Liver (tissue), 9 donors: ENCODE measurements around the gene GNG7. TPM values are rescaled to one million over a fixed set of nuclear protein-coding genes. Genes with fewer than 3 reads are reported as not detected.
"Not testable (repeated sequence)": the region's sequence is repeated elsewhere in the genome, so short reads cannot be mapped to it uniquely, and the experiment has no call there.

Experiments used
- DNase-seq: peaks from one replicate; pipeline ENCODE4 v3.0.0-alpha.2; 2017; ENCODE audit warnings: low spot score
- H3K27ac ChIP-seq, 2 donors: one replicate each; pipeline ENCODE4 v1.7.0; 2013; ENCODE audit warnings: inconsistent platforms in 2 of 2, low read length in 2 of 2, control low read depth in 1 of 2, low read depth in 1 of 2, mild to moderate bottlenecking in 1 of 2
- H3K27me3 ChIP-seq, 4 donors: one replicate each; pipeline versions ENCODE4 v1.6.1 to v1.7.0; 2013; ENCODE audit warnings: low read length in 3 of 4, inconsistent platforms in 1 of 4, mild to moderate bottlenecking in 1 of 4, moderate library complexity in 1 of 4; ENCODE audit not compliant: control insufficient read depth in 4 of 4, insufficient read depth in 4 of 4
- H3K36me3 ChIP-seq, 4 donors: one replicate each; pipeline versions ENCODE4 v1.6.1 to v1.7.0; 2013; ENCODE audit warnings: low read length in 3 of 4, mild to moderate bottlenecking in 3 of 4, low read depth in 1 of 4, moderate library complexity in 1 of 4; ENCODE audit not compliant: control insufficient read depth in 4 of 4, insufficient read depth in 3 of 4
- H3K4me1 ChIP-seq, 4 donors: one replicate each; pipeline versions ENCODE4 v1.6.1 to v1.7.0; 2013; ENCODE audit warnings: low read length in 3 of 4, mild to moderate bottlenecking in 3 of 4, moderate library complexity in 1 of 4; ENCODE audit not compliant: control insufficient read depth in 4 of 4, insufficient read depth in 4 of 4
- H3K4me3 ChIP-seq, 3 donors: one replicate each; pipeline versions ENCODE4 v1.6.1 to v1.7.0; 2013; ENCODE audit warnings: low read length in 3 of 3, control low read depth in 1 of 3, low read depth in 1 of 3, mild to moderate bottlenecking in 1 of 3
- H3K9ac ChIP-seq, 2 donors: one replicate each; pipeline ENCODE4 v1.7.0; 2013; ENCODE audit warnings: low read length in 2 of 2, mild to moderate bottlenecking in 2 of 2, moderate library complexity in 2 of 2, control low read depth in 1 of 2, low read depth in 1 of 2
- H3K9me3 ChIP-seq, 4 donors: one replicate each; pipeline versions ENCODE4 v1.6.1 to v1.7.0; 2013; ENCODE audit warnings: low read length in 3 of 4; ENCODE audit not compliant: control insufficient read depth in 4 of 4
- ATF3 ChIP-seq: IDR thresholded peaks from 2 replicates; pipeline ENCODE4 v1.6.1; 2016; ENCODE audit warnings: antibody characterized with exemption
- CTCF ChIP-seq: fragments of 150-350 bp; IDR thresholded peaks from 2 replicates; pipeline ENCODE4 v1.5.1; 2017; ENCODE audit warnings: improper control_type of control experiment, low read depth, low read length; ENCODE audit not compliant: missing input control
- FOXA2 ChIP-seq: IDR thresholded peaks from 2 replicates; pipeline ENCODE4 v1.6.1; 2016; ENCODE audit warnings: antibody characterized with exemption
- GABPA ChIP-seq, 2 donors: IDR thresholded peaks in 1 of 2; conservative IDR thresholded peaks in 1 of 2; 2 replicates each; pipeline ENCODE4 v1.6.1; 2016; ENCODE audit warnings: antibody characterized with exemption in 2 of 2, mild to moderate bottlenecking in 1 of 2, moderate library complexity in 1 of 2
- HNF4G ChIP-seq: IDR thresholded peaks from 2 replicates; pipeline ENCODE4 v1.6.1; 2016; ENCODE audit warnings: antibody characterized with exemption
- JUND ChIP-seq, 2 donors: IDR thresholded peaks; 2 replicates each; pipeline ENCODE4 v1.6.1; 2016; ENCODE audit warnings: antibody characterized with exemption in 2 of 2
- NR2F2 ChIP-seq: IDR thresholded peaks from 2 replicates; pipeline ENCODE4 v1.6.1; 2016; ENCODE audit warnings: antibody characterized with exemption
- RAD21 ChIP-seq, 2 donors: IDR thresholded peaks; 2 replicates each; pipeline ENCODE4 v1.6.1; 2016; ENCODE audit warnings: antibody characterized with exemption in 2 of 2, mild to moderate bottlenecking in 2 of 2
- REST ChIP-seq: IDR thresholded peaks from 2 replicates; pipeline ENCODE4 v1.6.1; 2016; ENCODE audit warnings: antibody characterized with exemption, mild to moderate bottlenecking
- RXRA ChIP-seq, 2 donors: IDR thresholded peaks; 2 replicates each; pipeline ENCODE4 v1.6.1; 2017 to 2018; ENCODE audit warnings: antibody characterized with exemption in 2 of 2, mild to moderate bottlenecking in 1 of 2
- SP1 ChIP-seq: IDR thresholded peaks from 2 replicates; pipeline ENCODE4 v1.6.1; 2018; ENCODE audit warnings: antibody characterized with exemption, mild to moderate bottlenecking
- TAF1 ChIP-seq: conservative IDR thresholded peaks from 2 replicates; pipeline ENCODE4 v1.6.1; 2016; ENCODE audit warnings: antibody characterized with exemption, mild to moderate bottlenecking
- YY1 ChIP-seq: IDR thresholded peaks from 2 replicates; pipeline ENCODE4 v1.6.1; 2016; ENCODE audit warnings: antibody characterized with exemption, mild to moderate bottlenecking
- ZBTB33 ChIP-seq: IDR thresholded peaks from 2 replicates; pipeline ENCODE4 v1.6.1; 2016; ENCODE audit warnings: antibody characterized with exemption
- WGBS: extraction: QIAGEN DNeasy Blood & Tissue Kit; methylation state at CpG from one replicate; pipeline ENCODE4 v1.1.7; 2013; 5-methylcytosine and 5-hydroxymethylcytosine counted together
- polyA plus RNA-seq, 2 donors: library from polyadenylated mRNA; stranded (reverse) in 1 of 2; unstranded in 1 of 2; fragments of 200-250 nt in 1 of 2; fragments of >200 nt in 1 of 2; fragmentation: Nextera tagmentation in 1 of 2; extraction: Ambion mirVana in 1 of 2; gene quantifications; one replicate each; pipeline versions ENCODE4 v1.2.1 to v1.2.3, GENCODE V29; 2013 to 2015
- total RNA-seq, 2 donors: library from RNA; depleted of rRNA; stranded (reverse); fragments of >200 nt; gene quantifications; one replicate each; pipeline ENCODE4 v1.2.3, GENCODE V29; 2014
- TF ChIP-seq, protein P1 (sequence below): IDR thresholded peaks from 2 replicates; pipeline ENCODE4 v1.6.1; 2016; ENCODE audit warnings: antibody characterized with exemption
- donor health status: healthy.
- donor health status: healthy.
- donor health status: healthy.
- donor health status: healthy.
- donor health status: healthy.

GNG7 gene
- total and polyA plus RNA-seq, 4 donors = 0.75 to 1.9 (median 1.1) TPM

GRCh38 chr19:2474232-2475017 is 228.1 kb downstream of the GNG7 start (continued):
- TF ChIP-seq CTCF (peak; percentile 97), YY1 (no peak), ZBTB33 (no peak), RAD21 (IDR thresholded peaks at IDR 0.05) (peak; percentile 95), RXRA (IDR thresholded peaks at IDR 0.05) (peak in 1 of 2 donors; percentile 19), FOXA2 (no peak), NR2F2 (no peak), JUND (IDR thresholded peaks at IDR 0.05) (peak in 1 of 2 donors; percentile 16)

GRCh38 chr19:2469915-2470200 is 232.6 kb downstream of the GNG7 start:
- whole genome bisulfite sequencing = 90% methylated on average over 8 of the region's 8 CpGs
- H3K36me3 ChIP-seq, H3K27me3 ChIP-seq, H3K9ac ChIP-seq, H3K4me1 ChIP-seq, H3K9me3 ChIP-seq, DNase-seq, H3K27ac ChIP-seq, H3K4me3 ChIP-seq: not testable (repeated sequence)

DNA sequence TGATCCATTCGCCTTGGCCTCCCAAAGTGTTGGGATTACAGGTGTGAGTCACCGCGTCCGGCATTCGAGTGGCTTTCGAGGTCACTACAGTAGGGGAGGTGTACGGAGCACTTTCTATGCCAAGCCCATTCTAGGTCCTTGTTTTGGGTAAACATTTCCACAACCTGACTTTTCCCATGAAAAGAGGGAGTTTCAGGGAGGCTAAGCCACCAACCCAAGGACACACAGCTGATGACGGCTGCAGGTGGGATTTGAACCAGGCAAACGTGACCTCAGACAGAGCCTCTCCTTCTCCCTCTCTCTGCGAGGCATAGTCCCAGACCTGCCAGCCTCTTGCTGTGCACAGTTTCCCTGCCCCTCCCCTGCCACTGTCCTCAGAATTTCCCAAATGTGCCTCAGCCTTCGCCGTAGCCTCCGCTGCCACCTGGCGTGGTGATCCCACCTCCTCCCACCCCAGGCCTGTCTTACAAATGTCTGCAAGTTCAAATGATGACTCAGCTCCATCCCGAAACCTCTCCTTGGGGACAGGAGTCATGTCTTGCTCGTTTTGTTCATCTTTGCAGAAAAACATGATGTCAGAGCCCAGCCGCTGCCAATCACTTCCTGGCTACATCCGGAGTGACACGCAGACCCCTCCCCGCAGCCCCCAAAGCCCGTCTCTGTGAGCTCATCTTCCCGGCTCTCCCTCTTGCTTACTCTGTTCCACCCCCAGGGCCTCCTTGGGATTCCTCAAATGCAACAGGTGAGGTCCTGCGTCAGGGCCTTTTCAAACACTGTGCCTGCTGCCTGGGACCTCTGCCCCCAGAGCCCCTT is 233.2 kb downstream of the GNG7 start:
- Histone ChIP-seq H3K9ac (no peak overlapping the region), H3K36me3 (no peaks in the 10 kb centered on the region), H3K27me3 (no peaks in the 10 kb centered on the region), H3K4me1 (peaks cover 0 to 1% (median 0%) of the 10 kb centered on the region in 4 donors), H3K27ac (no peak overlapping the region), H3K9me3 (no peaks in the 10 kb centered on the region), H3K4me3 (no peak overlapping the region)
- WGBS = 68% methylated on average over 23 of the region's 23 CpGs
- no peak for DNase-seq
- no peak for TF ChIP-seq JUND (IDR thresholded peaks at IDR 0.05)
- TF ChIP-seq, protein P1, sequence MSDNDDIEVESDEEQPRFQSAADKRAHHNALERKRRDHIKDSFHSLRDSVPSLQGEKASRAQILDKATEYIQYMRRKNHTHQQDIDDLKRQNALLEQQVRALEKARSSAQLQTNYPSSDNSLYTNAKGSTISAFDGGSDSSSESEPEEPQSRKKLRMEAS = no peak
- TF ChIP-seq TAF1 = no peak
- TF ChIP-seq RAD21 (IDR thresholded peaks at IDR 0.05) = no peak
- TF ChIP-seq REST = no peak
- no peak for TF ChIP-seq CTCF
- TF ChIP-seq ZBTB33 = no peak
- TF ChIP-seq YY1 = no peak
- TF ChIP-seq SP1 = no peak
- TF ChIP-seq GABPA (IDR thresholded peaks at IDR 0.05 in 1 of 2, conservative IDR thresholded peaks at IDR 0.05 in 1 of 2) = no peak
- TF ChIP-seq ATF3 = no peak
- TF ChIP-seq HNF4G = no peak
- TF ChIP-seq FOXA2 = no peak
- TF ChIP-seq NR2F2 = no peak
